Measurements from ENCODE around the gene ERVV-1. TPM values are rescaled to one million over a fixed set of nuclear protein-coding genes. Genes with fewer than 3 reads are reported as not detected.

The ERVV-1 gene
- total RNA-seq, 1 donor from 2014 or later: not detected

- DNase-seq (ENCODE audit: low read depth): no peak
- no peak for FAIRE-seq
- TF ChIP-seq CTCF (IDR thresholded peaks at IDR 0.05; ENCODE audit: insufficient read depth, low read length, severe bottlenecking): no peak
- Histone ChIP-seq H3K4me3 (ENCODE audit: low read depth, low read length) (no peak overlapping the region), H3K27me3 (ENCODE audit: control insufficient read depth, insufficient read depth, low read length) (no peaks in the 10 kb centered on the region), H3K36me3 (ENCODE audit: control insufficient read depth, insufficient read depth, low read length) (no peaks in the 10 kb centered on the region)
These were observed 20.3 kb downstream of the ERVV-1 start for GRCh38 chr19:53034054-53034453.

GRCh38 chr19:53034948-53035675 is 21.4 kb downstream of the ERVV-1 start:
- H3K36me3 ChIP-seq (ENCODE audit: control insufficient read depth, insufficient read depth, low read length): no peaks in the 10 kb centered on the region
- no peak for TF ChIP-seq CTCF (IDR thresholded peaks at IDR 0.05; ENCODE audit: insufficient read depth, low read length, severe bottlenecking)
- no peak overlapping the region for H3K4me3 ChIP-seq (ENCODE audit: low read depth, low read length)
- peak; percentile 17 for DNase-seq (ENCODE audit: low read depth)
- no peak for FAIRE-seq
- H3K27me3 ChIP-seq (ENCODE audit: control insufficient read depth, insufficient read depth, low read length): no peaks in the 10 kb centered on the region

- H3K4me3 ChIP-seq (ENCODE audit: low read depth, low read length): peak overlapping the region; percentile 24
- no peaks in the 10 kb centered on the region for H3K27me3 ChIP-seq (ENCODE audit: control insufficient read depth, insufficient read depth, low read length)
- FAIRE-seq (no peak), DNase-seq (ENCODE audit: low read depth) (peak; percentile 8)
- no peaks in the 10 kb centered on the region for H3K36me3 ChIP-seq (ENCODE audit: control insufficient read depth, insufficient read depth, low read length)
- TF ChIP-seq CTCF (IDR thresholded peaks at IDR 0.05; ENCODE audit: insufficient read depth, low read length, severe bottlenecking): no peak
These were observed 23.7 kb downstream of the ERVV-1 start for GRCh38 chr19:53037101-53038097.

- H3K4me3 ChIP-seq (ENCODE audit: low read depth, low read length): no peak overlapping the region
- DNase-seq (ENCODE audit: low read depth) (peak; percentile 48), FAIRE-seq (no peak)
- no peak for TF ChIP-seq CTCF (IDR thresholded peaks at IDR 0.05; ENCODE audit: insufficient read depth, low read length, severe bottlenecking)
- H3K36me3 ChIP-seq (ENCODE audit: control insufficient read depth, insufficient read depth, low read length): no peaks in the 10 kb centered on the region
- no peaks in the 10 kb centered on the region for H3K27me3 ChIP-seq (ENCODE audit: control insufficient read depth, insufficient read depth, low read length)
These were observed 27.6 kb downstream of the ERVV-1 start for GRCh38 chr19:53041366-53041765.

- H3K4me3 ChIP-seq (ENCODE audit: low read depth, low read length): no peak overlapping the region
- no peaks in the 10 kb centered on the region for H3K27me3 ChIP-seq (ENCODE audit: control insufficient read depth, insufficient read depth, low read length)
- no peak for TF ChIP-seq CTCF (IDR thresholded peaks at IDR 0.05; ENCODE audit: insufficient read depth, low read length, severe bottlenecking)
- FAIRE-seq (no peak), DNase-seq (ENCODE audit: low read depth) (no peak)
- H3K36me3 ChIP-seq (ENCODE audit: control insufficient read depth, insufficient read depth, low read length): no peaks in the 10 kb centered on the region
These were observed 31.8 kb downstream of the ERVV-1 start for GRCh38 chr19:53045536-53045935.

Data from bronchial epithelial cell (primary cell).